ENCODE measurements around the gene ALKBH2. TPM values are rescaled to one million over a fixed set of nuclear protein-coding genes. Genes with fewer than 3 reads are reported as not detected.

Gene ALKBH2
- total and polyA plus RNA-seq, 2 experiments from 2014 or later = 14.0 to 22.1 TPM

GRCh38 chr12:109065154-109065852 is 28.0 kb downstream of the ALKBH2 start:
- peak overlapping the region; percentile 13 for H2AFZ ChIP-seq
- peaks cover 12% of the 10 kb centered on the region for H3K4me1 ChIP-seq (ENCODE audit: insufficient read depth)
- WGBS (ENCODE audit: low lambda C conversion rate, missing lambda C conversion rate) = 70% methylated on average over 5 of the region's 5 CpGs
- no peaks in the 10 kb centered on the region for H4K20me1 ChIP-seq (ENCODE audit: insufficient read depth, poor library complexity, severe bottlenecking)
- TF ChIP-seq EZH2phosphoT487 (IDR thresholded peaks at IDR 0.05; ENCODE audit: low read depth, severe bottlenecking, unreplicated experiment) = no peak
- no peak for TF ChIP-seq EZH2 (IDR thresholded peaks at IDR 0.05; ENCODE audit: borderline replicate concordance)
- H3K79me2 ChIP-seq = no peaks in the 10 kb centered on the region
- DNase-seq (ENCODE audit: low spot score) = peak; percentile 43
- no peaks in the 10 kb centered on the region for H3K27me3 ChIP-seq
- H3K36me3 ChIP-seq (replicated peaks; ENCODE audit: insufficient read depth, low read depth) = no peaks in the 10 kb centered on the region
- no peaks in the 10 kb centered on the region for H3K9me2 ChIP-seq (replicated peaks; ENCODE audit: insufficient read depth)
- peak overlapping the region; percentile 78 for H3K27ac ChIP-seq
- H3K9me3 ChIP-seq (ENCODE audit: low read depth) = no peaks in the 10 kb centered on the region
- H3K4me3 ChIP-seq = no peak overlapping the region
- H3K4me2 ChIP-seq = peak overlapping the region; percentile 31

DNA sequence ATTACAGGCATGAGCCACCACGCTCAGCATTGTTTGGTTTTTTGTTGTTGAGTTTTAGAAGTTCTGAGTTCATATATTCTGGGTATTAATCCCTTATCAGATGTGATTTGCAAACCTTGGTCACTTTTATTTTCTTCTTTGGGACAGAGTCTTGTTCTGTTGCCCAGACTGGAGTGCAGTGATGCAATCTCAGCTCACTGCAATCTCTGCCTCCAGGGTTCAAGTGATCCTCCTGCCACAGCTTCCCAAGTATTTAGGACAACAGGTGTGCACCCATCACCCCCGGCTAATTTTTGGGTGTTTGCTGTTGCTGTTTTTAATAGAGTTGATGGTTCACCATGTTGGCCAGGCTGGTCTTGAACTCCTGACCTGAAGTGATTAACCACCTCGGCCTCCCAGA is 29.1 kb downstream of the ALKBH2 start:
- WGBS (ENCODE audit: low lambda C conversion rate, missing lambda C conversion rate) = 90% methylated on average over 3 of the region's 3 CpGs
- no peak for TF ChIP-seq EZH2phosphoT487 (IDR thresholded peaks at IDR 0.05; ENCODE audit: low read depth, severe bottlenecking, unreplicated experiment)
- TF ChIP-seq EZH2 (IDR thresholded peaks at IDR 0.05; ENCODE audit: borderline replicate concordance) = no peak
- TF ChIP-seq CTCF (IDR thresholded peaks at IDR 0.05; ENCODE audit: poor library complexity) = no peak

GRCh38 chr12:109058773-109059172 is 34.5 kb downstream of the ALKBH2 start:
- TF ChIP-seq EZH2 (IDR thresholded peaks at IDR 0.05; ENCODE audit: borderline replicate concordance) (no peak), EZH2phosphoT487 (IDR thresholded peaks at IDR 0.05; ENCODE audit: low read depth, severe bottlenecking, unreplicated experiment) (no peak), CTCF (IDR thresholded peaks at IDR 0.05; ENCODE audit: poor library complexity) (no peak)
- WGBS (ENCODE audit: low lambda C conversion rate, missing lambda C conversion rate) = 96% methylated on average over 6 of the region's 6 CpGs
- no peak overlapping the region for H2AFZ ChIP-seq
- no peak for DNase-seq (ENCODE audit: low spot score)
- no peaks in the 10 kb centered on the region for H3K36me3 ChIP-seq (replicated peaks; ENCODE audit: insufficient read depth, low read depth)
- H3K79me2 ChIP-seq = peaks cover 20% of the 10 kb centered on the region
- no peak overlapping the region for H3K4me2 ChIP-seq
- no peaks in the 10 kb centered on the region for H3K9me2 ChIP-seq (replicated peaks; ENCODE audit: insufficient read depth)
- H3K9me3 ChIP-seq (ENCODE audit: low read depth) = no peaks in the 10 kb centered on the region
- no peaks in the 10 kb centered on the region for H4K20me1 ChIP-seq (ENCODE audit: insufficient read depth, poor library complexity, severe bottlenecking)
- H3K4me3 ChIP-seq = no peak overlapping the region
- H3K4me1 ChIP-seq (ENCODE audit: insufficient read depth) = peaks cover 8% of the 10 kb centered on the region
- no peak overlapping the region for H3K27ac ChIP-seq
- no peaks in the 10 kb centered on the region for H3K27me3 ChIP-seq

More for the DNA sequence above, 29.1 kb downstream of the ALKBH2 start:
- no peak for DNase-seq (ENCODE audit: low spot score)
- no peak overlapping the region for H3K4me3 ChIP-seq
- no peaks in the 10 kb centered on the region for H3K9me3 ChIP-seq (ENCODE audit: low read depth)
- no peaks in the 10 kb centered on the region for H4K20me1 ChIP-seq (ENCODE audit: insufficient read depth, poor library complexity, severe bottlenecking)
- H2AFZ ChIP-seq = no peak overlapping the region
- no peaks in the 10 kb centered on the region for H3K36me3 ChIP-seq (replicated peaks; ENCODE audit: insufficient read depth, low read depth)
- H3K79me2 ChIP-seq = no peaks in the 10 kb centered on the region
- H3K27me3 ChIP-seq = no peaks in the 10 kb centered on the region
- no peaks in the 10 kb centered on the region for H3K9me2 ChIP-seq (replicated peaks; ENCODE audit: insufficient read depth)
- H3K4me2 ChIP-seq = no peak overlapping the region
- H3K4me1 ChIP-seq (ENCODE audit: insufficient read depth) = peaks cover 10% of the 10 kb centered on the region
- H3K27ac ChIP-seq = no peak overlapping the region

GRCh38 chr12:109057376-109057775 is 35.9 kb downstream of the ALKBH2 start:
- Histone ChIP-seq H3K4me1 (ENCODE audit: insufficient read depth) (peaks cover 12% of the 10 kb centered on the region), H3K4me2 (no peak overlapping the region), H3K9me2 (replicated peaks; ENCODE audit: insufficient read depth) (no peaks in the 10 kb centered on the region), H3K79me2 (peaks cover 27% of the 10 kb centered on the region), H3K27me3 (no peaks in the 10 kb centered on the region), H4K20me1 (ENCODE audit: insufficient read depth, poor library complexity, severe bottlenecking) (no peaks in the 10 kb centered on the region), H3K4me3 (no peak overlapping the region), H3K36me3 (replicated peaks; ENCODE audit: insufficient read depth, low read depth) (no peaks in the 10 kb centered on the region), H2AFZ (no peak overlapping the region), H3K27ac (no peak overlapping the region), H3K9me3 (ENCODE audit: low read depth) (no peaks in the 10 kb centered on the region)
- DNase-seq (ENCODE audit: low spot score) = no peak
- 97% methylated on average over 1 of the region's 1 CpG for WGBS (ENCODE audit: low lambda C conversion rate, missing lambda C conversion rate)
- TF ChIP-seq EZH2 (IDR thresholded peaks at IDR 0.05; ENCODE audit: borderline replicate concordance) (no peak), CTCF (IDR thresholded peaks at IDR 0.05; ENCODE audit: poor library complexity) (no peak)
